Stomach (tissue), 4 donors: ENCODE results near the gene DNAJB5.

Experiments
- CTCF ChIP-seq, 7 experiments: fragments of 450-650 bp in 4 of 7; fragments of 200-600 bp in 3 of 7; sonication (generic) in 3 of 7; IDR thresholded peaks; one replicate each; pipeline ENCODE4 v1.5.1; 2016 to 2019; ENCODE audit warnings: antibody characterized with exemption in 7 of 7, control low read depth in 2 of 7, mild to moderate bottlenecking in 1 of 7
- EP300 ChIP-seq: sonication (generic); formaldehyde crosslinking; IDR thresholded peaks from one replicate; pipeline ENCODE4 v1.6.1; 2017; ENCODE audit warnings: antibody characterized with exemption
- POLR2A ChIP-seq, 4 donors: fragments of 450-650 bp; IDR thresholded peaks; one replicate each; pipeline ENCODE4 v1.6.1; 2016; ENCODE audit warnings: antibody characterized with exemption in 4 of 4, control low read depth in 2 of 4, mild to moderate bottlenecking in 1 of 4, moderate library complexity in 1 of 4
- POLR2AphosphoS5 ChIP-seq, 3 donors: sonication (generic); formaldehyde crosslinking; IDR thresholded peaks; one replicate each; pipeline ENCODE4 v1.6.1; 2016; ENCODE audit warnings: antibody characterized with exemption in 3 of 3

GRCh38 chr9:34993502-34994259 lies 4.1 kb downstream of the DNAJB5 start:
- TF ChIP-seq CTCF (IDR thresholded peaks at IDR 0.05) (no peak), POLR2AphosphoS5 (IDR thresholded peaks at IDR 0.05) (peak; percentile 2 to 67 (median 42)), EP300 (no peak), POLR2A (IDR thresholded peaks at IDR 0.05) (no peak)
